ENCODE data around the gene CLEC14A. TPM values are rescaled to one million over a fixed set of nuclear protein-coding genes. Genes with fewer than 3 reads are reported as not detected.

The CLEC14A gene
- total and polyA plus RNA-seq, 9 of the 15 experiments (the other 6 are each of a cell fraction or from before 2014, with no cell fraction given): not detected

DNA sequence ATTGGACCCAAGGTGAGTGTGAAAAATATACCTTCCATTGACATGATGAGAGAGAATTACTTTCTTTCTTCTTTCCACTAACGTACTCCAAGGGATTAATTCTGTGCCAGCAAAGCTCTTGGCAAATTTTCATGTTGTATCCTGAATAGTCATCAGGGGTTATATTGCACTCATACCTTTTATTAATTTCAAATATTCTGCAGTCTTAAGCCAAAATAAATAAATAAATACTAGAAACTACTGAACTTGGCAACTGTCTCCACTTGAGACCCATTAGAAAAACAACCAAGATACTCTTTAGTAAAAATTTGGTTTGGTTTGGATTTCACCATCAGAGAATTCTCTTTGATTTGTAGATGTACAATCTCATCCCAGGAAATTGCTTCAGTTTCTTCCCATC is 22.1 kb upstream of the CLEC14A start (continued):
- TF ChIP-seq, protein P1, sequence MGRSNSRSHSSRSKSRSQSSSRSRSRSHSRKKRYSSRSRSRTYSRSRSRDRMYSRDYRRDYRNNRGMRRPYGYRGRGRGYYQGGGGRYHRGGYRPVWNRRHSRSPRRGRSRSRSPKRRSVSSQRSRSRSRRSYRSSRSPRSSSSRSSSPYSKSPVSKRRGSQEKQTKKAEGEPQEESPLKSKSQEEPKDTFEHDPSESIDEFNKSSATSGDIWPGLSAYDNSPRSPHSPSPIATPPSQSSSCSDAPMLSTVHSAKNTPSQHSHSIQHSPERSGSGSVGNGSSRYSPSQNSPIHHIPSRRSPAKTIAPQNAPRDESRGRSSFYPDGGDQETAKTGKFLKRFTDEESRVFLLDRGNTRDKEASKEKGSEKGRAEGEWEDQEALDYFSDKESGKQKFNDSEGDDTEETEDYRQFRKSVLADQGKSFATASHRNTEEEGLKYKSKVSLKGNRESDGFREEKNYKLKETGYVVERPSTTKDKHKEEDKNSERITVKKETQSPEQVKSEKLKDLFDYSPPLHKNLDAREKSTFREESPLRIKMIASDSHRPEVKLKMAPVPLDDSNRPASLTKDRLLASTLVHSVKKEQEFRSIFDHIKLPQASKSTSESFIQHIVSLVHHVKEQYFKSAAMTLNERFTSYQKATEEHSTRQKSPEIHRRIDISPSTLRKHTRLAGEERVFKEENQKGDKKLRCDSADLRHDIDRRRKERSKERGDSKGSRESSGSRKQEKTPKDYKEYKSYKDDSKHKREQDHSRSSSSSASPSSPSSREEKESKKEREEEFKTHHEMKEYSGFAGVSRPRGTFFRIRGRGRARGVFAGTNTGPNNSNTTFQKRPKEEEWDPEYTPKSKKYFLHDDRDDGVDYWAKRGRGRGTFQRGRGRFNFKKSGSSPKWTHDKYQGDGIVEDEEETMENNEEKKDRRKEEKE (IDR thresholded peaks at IDR 0.05; ENCODE audit: borderline replicate concordance in 1 of 2, control insufficient read depth in 1 of 2, low read depth in 2 of 2, low read length in 1 of 2): no peak
- TF ChIP-seq ATF1 (CRISPR knock-in tag; IDR thresholded peaks at IDR 0.05) (no peak), ATF1 (tag; IDR thresholded peaks at IDR 0.05) (no peak), ESRRA (IDR thresholded peaks at IDR 0.05; ENCODE audit: borderline replicate concordance, low read depth) (no peak), BACH1 (tag; IDR thresholded peaks at IDR 0.05) (no peak), MYC (IDR thresholded peaks at IDR 0.05; ENCODE audit: low read depth, low read length) (no peak), MYC (CRISPR knock-in tag; IDR thresholded peaks at IDR 0.05; ENCODE audit: borderline replicate concordance, low read depth) (no peak), NFATC3 (IDR thresholded peaks at IDR 0.05) (no peak)
- TF ChIP-seq, protein P2, sequence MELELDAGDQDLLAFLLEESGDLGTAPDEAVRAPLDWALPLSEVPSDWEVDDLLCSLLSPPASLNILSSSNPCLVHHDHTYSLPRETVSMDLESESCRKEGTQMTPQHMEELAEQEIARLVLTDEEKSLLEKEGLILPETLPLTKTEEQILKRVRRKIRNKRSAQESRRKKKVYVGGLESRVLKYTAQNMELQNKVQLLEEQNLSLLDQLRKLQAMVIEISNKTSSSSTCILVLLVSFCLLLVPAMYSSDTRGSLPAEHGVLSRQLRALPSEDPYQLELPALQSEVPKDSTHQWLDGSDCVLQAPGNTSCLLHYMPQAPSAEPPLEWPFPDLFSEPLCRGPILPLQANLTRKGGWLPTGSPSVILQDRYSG (tag; conservative IDR thresholded peaks at IDR 0.05; ENCODE audit: low read depth): no peak
- TF ChIP-seq, protein P3, sequence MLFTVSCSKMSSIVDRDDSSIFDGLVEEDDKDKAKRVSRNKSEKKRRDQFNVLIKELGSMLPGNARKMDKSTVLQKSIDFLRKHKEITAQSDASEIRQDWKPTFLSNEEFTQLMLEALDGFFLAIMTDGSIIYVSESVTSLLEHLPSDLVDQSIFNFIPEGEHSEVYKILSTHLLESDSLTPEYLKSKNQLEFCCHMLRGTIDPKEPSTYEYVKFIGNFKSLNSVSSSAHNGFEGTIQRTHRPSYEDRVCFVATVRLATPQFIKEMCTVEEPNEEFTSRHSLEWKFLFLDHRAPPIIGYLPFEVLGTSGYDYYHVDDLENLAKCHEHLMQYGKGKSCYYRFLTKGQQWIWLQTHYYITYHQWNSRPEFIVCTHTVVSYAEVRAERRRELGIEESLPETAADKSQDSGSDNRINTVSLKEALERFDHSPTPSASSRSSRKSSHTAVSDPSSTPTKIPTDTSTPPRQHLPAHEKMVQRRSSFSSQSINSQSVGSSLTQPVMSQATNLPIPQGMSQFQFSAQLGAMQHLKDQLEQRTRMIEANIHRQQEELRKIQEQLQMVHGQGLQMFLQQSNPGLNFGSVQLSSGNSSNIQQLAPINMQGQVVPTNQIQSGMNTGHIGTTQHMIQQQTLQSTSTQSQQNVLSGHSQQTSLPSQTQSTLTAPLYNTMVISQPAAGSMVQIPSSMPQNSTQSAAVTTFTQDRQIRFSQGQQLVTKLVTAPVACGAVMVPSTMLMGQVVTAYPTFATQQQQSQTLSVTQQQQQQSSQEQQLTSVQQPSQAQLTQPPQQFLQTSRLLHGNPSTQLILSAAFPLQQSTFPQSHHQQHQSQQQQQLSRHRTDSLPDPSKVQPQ (CRISPR knock-in tag; IDR thresholded peaks at IDR 0.05; ENCODE audit: borderline replicate concordance): no peak
